Progenitor cell of endocrine pancreas (in vitro differentiated cells): Measurements from ENCODE around the gene SUN1. TPM values are rescaled to one million over a fixed set of nuclear protein-coding genes. Genes with fewer than 3 reads are reported as not detected.

Source experiments
- DNase-seq: peaks from one replicate; pipeline ENCODE4 v3.0.0; 2021; ENCODE audit warnings: low spot score; ENCODE audit not compliant: unreplicated experiment
- H3K27ac Mint-ChIP-seq: 2 replicates; pipeline ENCODE4 v1.8.0; 2021; ENCODE audit warnings: mild to moderate bottlenecking, moderate library complexity, mixed read lengths
- H3K27me3 Mint-ChIP-seq: 2 replicates; pipeline ENCODE4 v1.8.0; 2021; ENCODE audit warnings: mixed read lengths
- H3K36me3 Mint-ChIP-seq: 2 replicates; pipeline ENCODE4 v1.8.0; 2022; ENCODE audit warnings: mixed read lengths; ENCODE audit not compliant: insufficient read depth
- H3K4me1 Mint-ChIP-seq: 2 replicates; pipeline ENCODE4 v1.8.0; 2021; ENCODE audit warnings: low read depth, mixed read lengths
- H3K4me3 Mint-ChIP-seq: 2 replicates; pipeline ENCODE4 v1.8.0; 2021; ENCODE audit warnings: low read depth, mild to moderate bottlenecking, moderate library complexity, mixed read lengths
- H3K9me3 Mint-ChIP-seq: 2 replicates; pipeline ENCODE4 v1.8.0; 2021; ENCODE audit warnings: low read depth, mixed read lengths
- CTCF ChIP-seq: fragments of 200-600 bp; sonication (generic); IDR thresholded peaks from one replicate; pipeline ENCODE4 v1.5.0; 2021; ENCODE audit warnings: antibody characterized with exemption, mild to moderate bottlenecking; ENCODE audit not compliant: unreplicated experiment
- total RNA-seq: library from RNA; stranded (reverse); gene quantifications from 2 replicates; pipeline ENCODE4 v1.2.1, GENCODE V29; 2021

Gene SUN1
- total RNA-seq, 1 donor from 2014 or later = 152 TPM

DNA sequence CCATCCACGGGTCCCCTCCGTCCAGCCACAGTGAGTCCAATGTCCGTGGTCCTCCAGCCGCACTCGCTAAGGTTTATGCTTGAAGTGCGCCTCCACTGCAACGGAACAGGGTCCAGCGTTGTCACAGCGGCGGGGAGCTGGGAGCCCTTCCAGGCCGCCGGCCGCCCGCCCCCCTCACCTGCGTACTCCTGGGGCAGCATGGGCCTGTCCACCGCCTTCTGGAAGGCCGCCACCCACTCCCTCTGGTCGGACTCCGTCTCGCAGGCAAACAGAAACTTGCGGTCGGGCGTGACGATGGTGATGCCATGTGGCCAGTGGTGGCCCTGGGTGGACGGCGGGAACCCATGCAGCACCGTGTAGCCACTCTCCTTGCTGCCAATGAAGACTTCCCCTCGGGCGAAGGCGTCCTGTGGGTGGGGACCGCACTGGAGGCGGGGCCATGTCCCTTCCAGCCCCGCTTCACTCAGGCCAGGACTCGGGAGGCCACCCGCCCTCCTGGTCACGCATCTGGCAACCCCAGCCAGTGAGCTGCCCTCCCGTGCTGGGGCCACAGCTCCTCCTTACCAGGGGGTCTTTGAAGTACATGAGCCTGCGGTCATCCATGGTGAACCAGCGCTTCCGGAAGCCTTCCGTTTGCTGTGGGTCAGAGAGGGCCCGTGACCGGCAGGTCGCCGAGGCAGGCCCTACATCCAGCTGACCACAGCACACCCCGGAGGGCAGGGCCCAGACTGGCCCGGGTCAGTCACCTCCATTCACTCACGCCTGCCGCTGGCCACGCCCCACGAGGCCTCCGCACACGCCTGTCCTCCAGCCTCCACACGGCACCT lies 66.8 kb downstream of the SUN1 start:
- Mint-ChIP-seq H3K27ac (no peak overlapping the region), H3K36me3 (peaks cover 9% of the 10 kb centered on the region), H3K4me3 (no peak overlapping the region), H3K9me3 (no peaks in the 10 kb centered on the region), H3K27me3 (peaks cover 9% of the 10 kb centered on the region), H3K4me1 (no peaks in the 10 kb centered on the region)
- no peak for TF ChIP-seq CTCF
- DNase-seq = no peak

GRCh38 chr7:899806-900205 lies 67.5 kb downstream of the SUN1 start:
- H3K9me3 Mint-ChIP-seq = no peaks in the 10 kb centered on the region
- no peak for DNase-seq
- H3K27me3 Mint-ChIP-seq = peaks cover 9% of the 10 kb centered on the region
- H3K36me3 Mint-ChIP-seq = peaks cover 9% of the 10 kb centered on the region
- no peak for TF ChIP-seq CTCF
- H3K27ac Mint-ChIP-seq = no peak overlapping the region
- H3K4me1 Mint-ChIP-seq = no peaks in the 10 kb centered on the region
- no peak overlapping the region for H3K4me3 Mint-ChIP-seq

DNA sequence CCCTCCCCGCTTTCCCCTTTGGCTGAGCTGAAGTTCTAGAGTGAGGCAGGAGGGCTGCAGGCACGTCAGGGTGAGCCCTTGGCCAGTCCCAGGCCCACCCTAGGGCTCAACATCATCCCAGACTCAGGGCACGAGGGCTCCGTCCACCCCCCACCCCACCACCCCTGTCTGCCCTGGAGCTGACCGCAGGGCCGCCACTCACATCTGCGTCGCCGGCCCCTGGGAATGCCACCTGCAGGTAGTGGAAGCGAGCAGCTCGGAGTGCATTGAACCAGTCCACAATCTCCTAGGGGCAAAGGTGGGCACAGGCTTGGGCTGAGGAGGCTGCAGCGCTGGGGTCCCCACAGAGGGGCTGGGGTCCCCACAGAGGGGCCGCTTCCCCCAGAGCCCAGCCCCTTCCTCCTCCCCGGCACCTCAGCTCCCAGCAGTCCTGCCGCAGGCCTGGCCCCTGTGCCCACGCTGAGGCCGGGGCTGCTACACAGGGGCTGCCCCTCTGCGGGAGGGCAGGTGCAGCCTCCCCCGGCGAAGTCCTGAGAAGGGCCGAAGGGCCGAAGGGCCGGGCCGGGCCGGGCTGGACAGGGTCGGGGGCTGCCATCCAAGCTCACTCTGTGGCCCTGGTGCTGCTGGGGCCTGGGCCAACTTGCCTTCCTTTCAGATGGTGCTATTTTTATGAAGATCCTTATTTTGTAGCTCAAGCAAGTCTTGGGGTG lies 68.2 kb downstream of the SUN1 start:
- no peak overlapping the region for H3K27ac Mint-ChIP-seq

GRCh38 chr7:901041-901387 lies 68.7 kb downstream of the SUN1 start:
- H3K36me3 Mint-ChIP-seq = peaks cover 5% of the 10 kb centered on the region
- H3K27ac Mint-ChIP-seq = no peak overlapping the region
- TF ChIP-seq CTCF = no peak
- H3K27me3 Mint-ChIP-seq = peaks cover 18% of the 10 kb centered on the region
- no peaks in the 10 kb centered on the region for H3K4me1 Mint-ChIP-seq
- H3K4me3 Mint-ChIP-seq = no peak overlapping the region
- H3K9me3 Mint-ChIP-seq = no peaks in the 10 kb centered on the region
- no peak for DNase-seq

More for the DNA sequence above, 68.2 kb downstream of the SUN1 start:
- TF ChIP-seq CTCF = no peak
- Mint-ChIP-seq H3K27me3 (peaks cover 15% of the 10 kb centered on the region), H3K4me3 (no peak overlapping the region), H3K36me3 (peaks cover 6% of the 10 kb centered on the region), H3K4me1 (no peaks in the 10 kb centered on the region), H3K9me3 (no peaks in the 10 kb centered on the region)
- no peak for DNase-seq

DNA sequence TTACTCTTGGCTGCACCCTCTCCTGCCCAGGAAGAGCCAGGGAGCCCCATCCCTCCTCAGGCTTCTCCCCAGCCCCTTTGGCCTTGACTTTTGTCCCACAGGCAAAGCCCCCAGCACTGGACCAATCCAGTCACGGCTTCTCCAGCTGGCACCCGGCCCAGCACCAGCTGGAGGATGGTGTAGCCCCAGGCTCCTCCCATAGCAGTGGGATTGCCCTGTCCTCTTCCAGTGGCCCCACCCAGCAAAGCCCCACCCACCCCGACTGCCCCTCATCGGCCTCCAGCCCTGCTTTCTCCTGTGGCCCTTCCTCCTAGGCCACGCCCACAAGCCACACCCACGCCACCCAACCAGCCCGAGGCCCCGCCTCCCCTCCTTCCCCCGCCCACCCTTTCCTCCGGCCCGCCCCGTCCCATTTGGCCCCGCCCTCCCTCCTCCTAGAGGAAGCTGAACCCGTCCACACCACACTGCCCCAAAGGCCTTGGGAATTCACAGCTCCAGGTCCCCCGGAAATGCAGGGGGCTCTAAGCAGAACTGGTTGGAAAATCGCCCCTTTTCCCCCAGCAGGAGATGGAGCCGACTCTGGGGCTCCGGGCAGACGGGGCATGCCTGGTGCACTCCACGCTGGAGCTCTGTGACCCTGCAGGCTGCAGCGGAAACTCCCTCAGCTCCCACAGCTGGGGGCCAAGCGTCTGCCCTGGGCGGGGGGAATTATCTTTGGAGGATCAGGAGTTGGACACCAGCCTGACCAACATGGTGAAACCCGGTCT lies 69.3 kb downstream of the SUN1 start:
- DNase-seq = no peak
- Mint-ChIP-seq H3K9me3 (no peaks in the 10 kb centered on the region), H3K36me3 (no peaks in the 10 kb centered on the region), H3K27ac (no peak overlapping the region), H3K27me3 (peaks cover 18% of the 10 kb centered on the region), H3K4me3 (no peak overlapping the region), H3K4me1 (no peaks in the 10 kb centered on the region)
- no peak for TF ChIP-seq CTCF
